Fibroblast of lung (primary cell): ENCODE measurements around the gene CLSTN1. TPM values are rescaled to one million over a fixed set of nuclear protein-coding genes. Genes with fewer than 3 reads are reported as not detected.

Experiments
- DNase-seq, 2 donors: peaks; one replicate each; pipeline versions ENCODE4 v3.0.0 to v3.0.0-alpha.2; 2010; ENCODE audit warnings: low read depth in 2 of 2
- H2AFZ ChIP-seq: 2 replicates; pipeline ENCODE4 v1.5.1; 2012; ENCODE audit warnings: low read length, control low read depth, inconsistent platforms
- H3K27ac ChIP-seq: 2 replicates; pipeline ENCODE4 v1.5.1; 2011; ENCODE audit warnings: low read length, control low read depth; ENCODE audit not compliant: insufficient read depth
- H3K27me3 ChIP-seq: 2 replicates; pipeline ENCODE4 v1.5.1; 2011; ENCODE audit warnings: mild to moderate bottlenecking, low read length; ENCODE audit not compliant: control insufficient read depth, insufficient read depth
- H3K36me3 ChIP-seq: 2 replicates; pipeline ENCODE4 v1.5.1; 2011; ENCODE audit warnings: low read length; ENCODE audit not compliant: control insufficient read depth, insufficient read depth
- H3K4me1 ChIP-seq: 2 replicates; pipeline ENCODE4 v1.5.1; 2011; ENCODE audit warnings: low read length; ENCODE audit not compliant: control insufficient read depth, insufficient read depth; ENCODE audit errors: extremely low read depth
- H3K4me2 ChIP-seq: 2 replicates; pipeline ENCODE4 v1.5.1; 2011; ENCODE audit warnings: low read length, control low read depth; ENCODE audit not compliant: insufficient read depth; ENCODE audit errors: extremely low read depth
- H3K4me3 ChIP-seq, 4 experiments: fragments of 200-600 bp in 1 of 4; sonication (generic) in 1 of 4; replicated peaks in 1 of 4; 2 replicates each; pipeline ENCODE4 v1.5.1; 2011 to 2016; ENCODE audit warnings: low read length in 4 of 4, low read depth in 3 of 4, mild to moderate bottlenecking in 3 of 4, control low read depth in 2 of 4, inconsistent platforms in 1 of 4, mixed read lengths in 1 of 4; ENCODE audit not compliant: insufficient read depth in 1 of 4; ENCODE audit errors: control extremely low read depth in 1 of 4
- H3K79me2 ChIP-seq: 2 replicates; pipeline ENCODE4 v1.5.1; 2012; ENCODE audit warnings: mild to moderate bottlenecking, low read length, inconsistent platforms; ENCODE audit not compliant: control insufficient read depth, insufficient read depth
- H3K9ac ChIP-seq: 2 replicates; pipeline ENCODE4 v1.5.1; 2011; ENCODE audit warnings: mild to moderate bottlenecking, low read length, control low read depth; ENCODE audit not compliant: insufficient read depth
- H3K9me3 ChIP-seq: 2 replicates; pipeline ENCODE4 v1.5.1; 2012; ENCODE audit warnings: low read depth, low read length; ENCODE audit not compliant: control insufficient read depth, insufficient read depth
- H4K20me1 ChIP-seq: 2 replicates; pipeline ENCODE4 v1.5.1; 2011; ENCODE audit warnings: low read length; ENCODE audit not compliant: control insufficient read depth, insufficient read depth; ENCODE audit errors: extremely low read depth
- CTCF ChIP-seq, 2 donors: IDR thresholded peaks in 1 of 2; conservative IDR thresholded peaks in 1 of 2; 1 replicate in 1 of 2; 2 replicates in 1 of 2; pipeline ENCODE4 v1.5.1; 2011 to 2012; ENCODE audit warnings: low read length in 2 of 2, control low read depth in 1 of 2, inconsistent platforms in 1 of 2, low read depth in 1 of 2, mild to moderate bottlenecking in 1 of 2
- EZH2 ChIP-seq: IDR thresholded peaks from 2 replicates; pipeline ENCODE4 v1.5.1; 2012; ENCODE audit warnings: low read length, control low read depth, mild to moderate bottlenecking; ENCODE audit errors: missing control alignments
- polyA plus RNA-seq, 2 donors: library from polyadenylated mRNA; depleted of rRNA in 1 of 2; stranded (reverse) in 1 of 2; unstranded in 1 of 2; fragments of >200 nt; gene quantifications; 2 replicates each; pipeline ENCODE4 v1.2.1, GENCODE V29; 2011 to 2012; ENCODE audit warnings: missing spikeins in 1 of 2
- total RNA-seq: library from RNA; depleted of rRNA; stranded (reverse); fragments of >200 nt; gene quantifications from 2 replicates; pipeline ENCODE4 v1.2.1, GENCODE V29; 2014

The CLSTN1 gene
- total and polyA plus RNA-seq, 2 donors (not counting 1 experiment from before 2014, with no cell fraction given) = 57.4 to 115 TPM

- TF ChIP-seq CTCF (conservative IDR thresholded peaks at IDR 0.05 in 1 of 2, IDR thresholded peaks at IDR 0.05 in 1 of 2; ENCODE audit: low read depth in 1 of 2, low read length in 2 of 2) (no peak), EZH2 (no peak)
- H3K9ac ChIP-seq = no peak overlapping the region
Observed at GRCh38 chr1:9737671-9738070, 86.1 kb downstream of the CLSTN1 start.

GRCh38 chr1:9737057-9737456 is 86.7 kb downstream of the CLSTN1 start:
- Histone ChIP-seq H4K20me1 (no peaks in the 10 kb centered on the region), H2AFZ (no peak overlapping the region), H3K27ac (no peak overlapping the region), H3K79me2 (no peaks in the 10 kb centered on the region), H3K4me1 (no peaks in the 10 kb centered on the region), H3K27me3 (no peaks in the 10 kb centered on the region), H3K9me3 (no peaks in the 10 kb centered on the region), H3K9ac (no peak overlapping the region), H3K36me3 (peaks cover 24% of the 10 kb centered on the region), H3K4me2 (no peak overlapping the region), H3K4me3 (no peak overlapping the region)
- DNase-seq = no peak
- TF ChIP-seq EZH2 = no peak
- no peak for TF ChIP-seq CTCF (conservative IDR thresholded peaks at IDR 0.05 in 1 of 2, IDR thresholded peaks at IDR 0.05 in 1 of 2; ENCODE audit: low read depth in 1 of 2, low read length in 2 of 2)

More at GRCh38 chr1:9737671-9738070, 86.1 kb downstream of the CLSTN1 start:
- no peak overlapping the region for H3K4me2 ChIP-seq
- no peaks in the 10 kb centered on the region for H3K27me3 ChIP-seq
- H3K27ac ChIP-seq = no peak overlapping the region
- H3K79me2 ChIP-seq = no peaks in the 10 kb centered on the region
- H3K36me3 ChIP-seq = peaks cover 22% of the 10 kb centered on the region
- H3K4me3 ChIP-seq = no peak overlapping the region
- no peaks in the 10 kb centered on the region for H4K20me1 ChIP-seq
- no peak for DNase-seq
- H3K9me3 ChIP-seq = no peaks in the 10 kb centered on the region
- no peaks in the 10 kb centered on the region for H3K4me1 ChIP-seq
- H2AFZ ChIP-seq = no peak overlapping the region

GRCh38 chr1:9736241-9736640 is 87.5 kb downstream of the CLSTN1 start:
- Histone ChIP-seq H2AFZ (no peak overlapping the region), H3K4me2 (no peak overlapping the region), H3K27me3 (no peaks in the 10 kb centered on the region), H4K20me1 (no peaks in the 10 kb centered on the region), H3K79me2 (no peaks in the 10 kb centered on the region), H3K27ac (no peak overlapping the region), H3K9me3 (no peaks in the 10 kb centered on the region), H3K4me3 (no peak overlapping the region), H3K36me3 (peaks cover 30% of the 10 kb centered on the region), H3K4me1 (no peaks in the 10 kb centered on the region), H3K9ac (no peak overlapping the region)
- DNase-seq = no peak
- no peak for TF ChIP-seq EZH2
- TF ChIP-seq CTCF (conservative IDR thresholded peaks at IDR 0.05 in 1 of 2, IDR thresholded peaks at IDR 0.05 in 1 of 2; ENCODE audit: low read depth in 1 of 2, low read length in 2 of 2) = no peak
